Endothelial cell of umbilical vein (primary cell): ENCODE measurements around the gene RMI2. TPM values are rescaled to one million over a fixed set of nuclear protein-coding genes. Genes with fewer than 3 reads are reported as not detected.

ENCODE experiments used
- BruUV-seq: library from RNA; stranded (reverse); fragments of 400-500 nt; replicated peaks from 2 replicates; lab custom pipeline; 2021; lab: Mats Ljungman, UMichigan
- CTCF ChIA-PET: fragments of 300-600, 350-600 bp; sonication (Branson Sonifier 250); formaldehyde crosslinking; loops from one replicate; lab custom pipeline; 2021; ENCODE audit warnings: antibody characterized with exemption, inconsistent platforms; lab: Charles Lee
- POLR2A ChIA-PET: fragments of 300-600, 350-600 bp; sonication (Branson Sonifier 250); formaldehyde crosslinking; loops from one replicate; lab custom pipeline; 2021; ENCODE audit warnings: antibody characterized with exemption, inconsistent platforms; lab: Charles Lee
- DNase-seq: peaks from one replicate; pipeline ENCODE4 v3.0.0-alpha.2; 2011; ENCODE audit warnings: low read depth, low spot score
- FAIRE-seq: peaks from 2 replicates; lab custom pipeline; 2011; peaks lifted over from hg19 to GRCh38; lab: Jason Lieb, UNC
- H2AFZ ChIP-seq: 2 replicates; pipeline ENCODE4 v1.6.0; 2012; ENCODE audit warnings: low read depth, low read length, control low read depth, inconsistent platforms
- H3K27ac ChIP-seq: 2 replicates; pipeline ENCODE4 v1.5.1; 2011; ENCODE audit warnings: low read depth, mild to moderate bottlenecking, control low read depth, low read length, moderate library complexity; ENCODE audit not compliant: insufficient read depth
- H3K27me3 ChIP-seq, 2 experiments: 2 replicates each; pipeline versions ENCODE4 v1.6.0 to v1.6.1; 2011; ENCODE audit warnings: low read length in 2 of 2, mixed read lengths in 1 of 2; ENCODE audit not compliant: control insufficient read depth in 2 of 2, insufficient read depth in 2 of 2
- H3K36me3 ChIP-seq, 2 experiments: 2 replicates in 1 of 2; 3 replicates in 1 of 2; pipeline ENCODE4 v1.5.1; 2011; ENCODE audit warnings: low read length in 2 of 2, mild to moderate bottlenecking in 1 of 2, moderate library complexity in 1 of 2; ENCODE audit not compliant: control insufficient read depth in 2 of 2, insufficient read depth in 2 of 2; ENCODE audit errors: extremely low read depth in 1 of 2
- H3K4me1 ChIP-seq: 3 replicates; pipeline ENCODE4 v1.5.1; 2011; ENCODE audit warnings: mild to moderate bottlenecking, low read length; ENCODE audit not compliant: control insufficient read depth, insufficient read depth; ENCODE audit errors: extremely low read depth
- H3K4me2 ChIP-seq: 2 replicates; pipeline ENCODE4 v1.6.1; 2011; ENCODE audit warnings: low read length, control low read depth, mixed read lengths; ENCODE audit not compliant: insufficient read depth
- H3K4me3 ChIP-seq, 3 experiments: fragments of 200-600 bp in 1 of 3; sonication (generic), shearing (Covaris generic) in 1 of 3; replicated peaks in 1 of 3; 2 replicates each; pipeline ENCODE4 v1.5.1; 2011 to 2016; ENCODE audit warnings: control low read depth in 3 of 3, low read length in 3 of 3, mild to moderate bottlenecking in 2 of 3, inconsistent platforms in 1 of 3, low read depth in 1 of 3, moderate library complexity in 1 of 3; ENCODE audit not compliant: insufficient read depth in 1 of 3
- H3K79me2 ChIP-seq: 2 replicates; pipeline ENCODE4 v1.6.0; 2012; ENCODE audit warnings: low read length, inconsistent platforms; ENCODE audit not compliant: control insufficient read depth, insufficient read depth
- H3K9ac ChIP-seq: replicated peaks from 2 replicates; pipeline ENCODE3; 2011; ENCODE audit warnings: low read length, control low read depth; ENCODE audit not compliant: insufficient read depth; ENCODE audit errors: extremely low read depth
- H3K9me1 ChIP-seq: replicated peaks from 3 replicates; pipeline ENCODE4 v1.6.0; 2011; ENCODE audit warnings: mild to moderate bottlenecking, low read length; ENCODE audit not compliant: control insufficient read depth, insufficient read depth; ENCODE audit errors: extremely low read depth
- H3K9me3 ChIP-seq: replicated peaks from 2 replicates; pipeline ENCODE4 v1.5.1; 2012; ENCODE audit warnings: low read length, inconsistent platforms; ENCODE audit not compliant: control insufficient read depth, insufficient read depth
- H4K20me1 ChIP-seq: replicated peaks from 2 replicates; pipeline ENCODE3; 2011; ENCODE audit warnings: mild to moderate bottlenecking, low read length; ENCODE audit not compliant: control insufficient read depth, insufficient read depth; ENCODE audit errors: extremely low read depth
- EZH2 ChIP-seq: IDR thresholded peaks from 2 replicates; pipeline ENCODE4 v1.6.1; 2012; ENCODE audit warnings: borderline replicate concordance, low read depth, mild to moderate bottlenecking, moderate library complexity, low read length, inconsistent platforms; ENCODE audit not compliant: severe bottlenecking
- FOS ChIP-seq: IDR thresholded peaks from 2 replicates; pipeline ENCODE4 v1.6.1; 2011; ENCODE audit warnings: mild to moderate bottlenecking, low read length, moderate library complexity, borderline replicate concordance; ENCODE audit not compliant: insufficient read depth
- GATA2 ChIP-seq: IDR thresholded peaks from 2 replicates; pipeline ENCODE4 v1.7.0; 2011; ENCODE audit warnings: low read depth, mild to moderate bottlenecking, moderate library complexity, mixed read lengths, low read length; ENCODE audit not compliant: insufficient read length, insufficient read depth
- JUN ChIP-seq: IDR thresholded peaks from 2 replicates; pipeline ENCODE4 v1.6.1; 2011; ENCODE audit warnings: borderline replicate concordance, low read depth; ENCODE audit not compliant: insufficient read length, insufficient read depth
- MYC ChIP-seq: IDR thresholded peaks from one replicate; pipeline ENCODE4 v1.6.1; 2011; ENCODE audit warnings: mild to moderate bottlenecking, low read depth, low read length
- POLR2A ChIP-seq: IDR thresholded peaks from 2 replicates; pipeline ENCODE4 v1.6.1; 2012; ENCODE audit warnings: low read depth, mild to moderate bottlenecking, control low read depth, low read length
- POLR2AphosphoS5 ChIP-seq: IDR thresholded peaks from 2 replicates; pipeline ENCODE4 v1.6.1; 2012; ENCODE audit warnings: low read depth, mild to moderate bottlenecking, control low read depth, low read length, moderate library complexity; ENCODE audit not compliant: insufficient read depth
- dilution Hi-C: fragments of 300-500 bp; cut with MboI; formaldehyde crosslinking; loops from one replicate; pipeline ENCODE4 v1.15.0; 2019; ENCODE audit warnings: low sequenced_read_pairs; ENCODE audit not compliant: extremely low pct_ligation_motif_present
- intact Hi-C: fragments of 100-400 bp; cut with micrococcal nuclease; formaldehyde crosslinking; loops from one replicate; pipeline ENCODE4 v1.10.0; 2022
- polyA plus RNA-seq, 4 experiments: library from polyadenylated mRNA; depleted of rRNA in 3 of 4; stranded (reverse) in 3 of 4; unstranded in 1 of 4; fragments of >200 nt; gene quantifications; 2 replicates each; pipeline versions ENCODE4 v1.2.1 to v1.2.3, GENCODE V29; 2011 to 2012; ENCODE audit warnings: missing spikeins in 1 of 4
- total RNA-seq: library from RNA; stranded (reverse); gene quantifications from 2 replicates; pipeline ENCODE4 v1.2.3, GENCODE V29; 2021
- TF ChIP-seq, protein P1 (sequence below), 2 donors: IDR thresholded peaks; 1 replicate in 1 of 2; 2 replicates in 1 of 2; pipeline ENCODE4 v1.5.1; 2011; ENCODE audit warnings: low read length in 2 of 2, mild to moderate bottlenecking in 2 of 2, moderate library complexity in 2 of 2, control low read depth in 1 of 2, inconsistent platforms in 1 of 2, low read depth in 1 of 2; ENCODE audit not compliant: insufficient read depth in 1 of 2; ENCODE audit errors: extremely low read depth in 1 of 2
- TF ChIP-seq, protein P2 (sequence below): IDR thresholded peaks from 2 replicates; pipeline ENCODE4 v1.6.1; 2011; ENCODE audit not compliant: insufficient read depth, insufficient read length

Gene RMI2
- total and polyA plus RNA-seq, 2 donors (not counting 3 experiments of a cell fraction or from before 2014, with no cell fraction given) = 5.3 to 7.7 TPM

DNA sequence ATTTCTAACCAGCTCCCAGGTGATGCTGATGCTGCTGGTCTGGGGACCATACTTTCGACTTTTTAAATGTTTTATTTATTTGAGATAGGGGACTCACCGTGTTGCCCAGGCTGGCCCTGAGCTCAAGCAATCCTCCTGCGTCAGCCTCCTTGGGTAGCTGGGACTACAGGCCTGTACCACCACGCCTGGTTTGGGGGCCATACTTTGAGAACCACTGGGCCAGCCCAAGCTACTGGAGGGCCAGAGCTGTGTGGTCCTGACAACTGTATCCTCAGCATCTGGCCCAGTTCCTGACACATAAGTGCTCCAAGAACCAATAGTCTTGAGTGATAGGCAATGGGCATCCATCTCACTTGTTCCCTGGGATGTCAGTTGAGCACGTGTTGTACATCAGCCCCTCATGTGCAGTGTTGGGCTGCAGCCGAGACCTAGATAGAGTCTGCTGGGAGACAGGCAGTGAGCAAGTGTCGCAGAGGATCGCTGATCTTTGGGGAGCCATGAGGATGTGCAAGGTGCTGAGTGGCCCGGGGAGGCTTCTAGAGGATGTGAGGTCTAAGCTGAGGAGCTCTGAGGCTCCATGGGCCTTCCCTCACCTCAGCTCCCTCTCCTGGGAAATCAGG is 1.6 kb downstream of the RMI2 start:
- Histone ChIP-seq H2AFZ (no peak overlapping the region), H3K4me2 (no peak overlapping the region), H3K9me3 (no peaks in the 10 kb centered on the region), H3K27me3 (peaks cover 0 to 2% of the 10 kb centered on the region in 2 experiments), H3K27ac (no peak overlapping the region), H4K20me1 (no peaks in the 10 kb centered on the region), H3K9ac (no peak overlapping the region), H3K4me3 (no peak overlapping the region), H3K4me1 (peaks cover 5% of the 10 kb centered on the region), H3K79me2 (no peaks in the 10 kb centered on the region), H3K36me3 (no peaks in the 10 kb centered on the region), H3K9me1 (no peaks in the 10 kb centered on the region)
- intact Hi-C loops (no loop called here), dilution Hi-C loops (no loop called here)
- BruUV-seq = no TSS peak
- DNase-seq (no peak), FAIRE-seq (no peak)
- no peak for TF ChIP-seq GATA2
- ChIA-PET CTCF (interaction anchor here (1.2 to 2.4 kb wide), 3 partner anchors 26 to 393 kb away, joined by 3 to 7 read pairs (median 3); no protein-coding TSS in a partner anchor), POLR2A (interaction anchor here (0.7 to 1.7 kb wide), 2 partner anchors 91 to 793 kb away, joined by 5 to 10 read pairs; partner anchors contain the start of gene SOCS1)

DNA sequence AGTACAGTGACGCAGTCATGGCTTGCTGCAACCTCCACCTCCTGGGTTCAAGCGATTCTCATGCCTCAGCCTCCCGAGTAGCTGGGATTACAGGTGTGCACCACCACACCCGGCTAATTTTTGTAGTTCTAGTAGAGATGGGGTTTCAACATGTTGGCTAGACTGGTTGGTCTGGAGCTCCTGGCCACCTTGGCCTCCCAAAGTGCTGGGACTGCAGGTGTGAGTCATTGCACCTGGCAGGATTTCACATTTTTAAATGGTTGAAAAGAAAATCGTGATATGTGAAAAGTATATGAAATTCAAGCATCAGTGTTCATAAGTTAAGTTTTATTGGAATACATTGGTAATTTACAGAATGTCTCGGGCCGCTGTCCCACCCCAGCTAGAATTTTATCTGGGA is 2.6 kb downstream of the RMI2 start:
- H3K4me3 ChIP-seq = no peak overlapping the region
- no peak for FAIRE-seq
- TF ChIP-seq POLR2A = no peak
- TF ChIP-seq FOS = no peak
- no peak for TF ChIP-seq GATA2
- no peak for TF ChIP-seq EZH2
- TF ChIP-seq, protein P1, sequence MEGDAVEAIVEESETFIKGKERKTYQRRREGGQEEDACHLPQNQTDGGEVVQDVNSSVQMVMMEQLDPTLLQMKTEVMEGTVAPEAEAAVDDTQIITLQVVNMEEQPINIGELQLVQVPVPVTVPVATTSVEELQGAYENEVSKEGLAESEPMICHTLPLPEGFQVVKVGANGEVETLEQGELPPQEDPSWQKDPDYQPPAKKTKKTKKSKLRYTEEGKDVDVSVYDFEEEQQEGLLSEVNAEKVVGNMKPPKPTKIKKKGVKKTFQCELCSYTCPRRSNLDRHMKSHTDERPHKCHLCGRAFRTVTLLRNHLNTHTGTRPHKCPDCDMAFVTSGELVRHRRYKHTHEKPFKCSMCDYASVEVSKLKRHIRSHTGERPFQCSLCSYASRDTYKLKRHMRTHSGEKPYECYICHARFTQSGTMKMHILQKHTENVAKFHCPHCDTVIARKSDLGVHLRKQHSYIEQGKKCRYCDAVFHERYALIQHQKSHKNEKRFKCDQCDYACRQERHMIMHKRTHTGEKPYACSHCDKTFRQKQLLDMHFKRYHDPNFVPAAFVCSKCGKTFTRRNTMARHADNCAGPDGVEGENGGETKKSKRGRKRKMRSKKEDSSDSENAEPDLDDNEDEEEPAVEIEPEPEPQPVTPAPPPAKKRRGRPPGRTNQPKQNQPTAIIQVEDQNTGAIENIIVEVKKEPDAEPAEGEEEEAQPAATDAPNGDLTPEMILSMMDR (IDR thresholded peaks at IDR 0.05; ENCODE audit: extremely low read depth in 1 of 2, insufficient read depth in 1 of 2, low read depth in 1 of 2, low read length in 2 of 2) = no peak
- TF ChIP-seq POLR2AphosphoS5 = no peak
- TF ChIP-seq MYC = no peak
- TF ChIP-seq, protein P2, sequence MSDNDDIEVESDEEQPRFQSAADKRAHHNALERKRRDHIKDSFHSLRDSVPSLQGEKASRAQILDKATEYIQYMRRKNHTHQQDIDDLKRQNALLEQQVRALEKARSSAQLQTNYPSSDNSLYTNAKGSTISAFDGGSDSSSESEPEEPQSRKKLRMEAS = no peak
- TF ChIP-seq JUN = no peak
- H3K36me3 ChIP-seq = no peaks in the 10 kb centered on the region
- H3K9me1 ChIP-seq = no peaks in the 10 kb centered on the region
- no peaks in the 10 kb centered on the region for H3K9me3 ChIP-seq
- H2AFZ ChIP-seq = no peak overlapping the region
- H3K4me1 ChIP-seq = peaks cover 5% of the 10 kb centered on the region
- H3K27ac ChIP-seq = no peak overlapping the region
- intact Hi-C loops (no loop called here), dilution Hi-C loops (no loop called here)
- no peaks in the 10 kb centered on the region for H3K27me3 ChIP-seq
- no peaks in the 10 kb centered on the region for H3K79me2 ChIP-seq
- no peak for DNase-seq
- H4K20me1 ChIP-seq = no peaks in the 10 kb centered on the region
- no TSS peak for BruUV-seq
- ChIA-PET POLR2A (interaction anchor here (1.7 kb wide), 1 partner anchor 92 kb away, joined by 5 read pairs; the partner anchor contains the start of gene SOCS1), CTCF (interaction anchor here (1.4 to 2.4 kb wide), 3 partner anchors 9 to 394 kb away, joined by 3 to 7 read pairs (median 6); no protein-coding TSS in a partner anchor)
- no peak overlapping the region for H3K4me2 ChIP-seq
- H3K9ac ChIP-seq = no peak overlapping the region
